Heart right ventricle (tissue), 16 donors: ENCODE results near the gene TDG. TPM values are rescaled to one million over a fixed set of nuclear protein-coding genes. Genes with fewer than 3 reads are reported as not detected.

Source experiments
- ATAC-seq, 8 donors: fragments of 200-7000 bp; cut with Tn5 transposase; one replicate each; pipeline ENCODE4 v1.9.1; 2020; ENCODE audit warnings: mild to moderate bottlenecking in 8 of 8, moderate library complexity in 8 of 8, moderate number of reproducible peaks in 1 of 8
- DNase-seq, 2 donors: peaks; one replicate each; pipeline ENCODE4 v3.0.0-alpha.2; 2020
- H3K27ac ChIP-seq, 10 donors: fragments of 200-600 bp; sonication (generic) in 2 of 10; one replicate each; pipeline versions ENCODE4 v1.5.0 to v1.8.0; 2020 to 2022; ENCODE audit warnings: mild to moderate bottlenecking in 3 of 10
- H3K27me3 ChIP-seq, 7 donors: fragments of 200-600 bp; one replicate each; pipeline ENCODE4 v1.8.0; 2021 to 2022; ENCODE audit warnings: mild to moderate bottlenecking in 2 of 7
- H3K36me3 ChIP-seq, 9 donors: fragments of 200-600 bp; sonication (generic) in 1 of 9; one replicate each; pipeline versions ENCODE4 v1.5.0 to v1.8.0; 2020 to 2022; ENCODE audit warnings: mild to moderate bottlenecking in 2 of 9
- H3K4me1 ChIP-seq, 9 donors: fragments of 200-600 bp; sonication (generic) in 1 of 9; one replicate each; pipeline versions ENCODE4 v1.5.0 to v1.8.0; 2020 to 2022; ENCODE audit warnings: mild to moderate bottlenecking in 4 of 9
- H3K4me3 ChIP-seq, 10 donors: fragments of 200-600 bp; sonication (generic) in 2 of 10; one replicate each; pipeline versions ENCODE4 v1.5.0 to v1.8.0; 2020 to 2022; ENCODE audit warnings: mild to moderate bottlenecking in 7 of 10, moderate library complexity in 2 of 10
- H3K9me3 ChIP-seq, 11 donors: fragments of 200-600 bp in 10 of 11; sonication (generic) in 2 of 11; one replicate each; pipeline versions ENCODE4 v1.5.0 to v1.8.0; 2013 to 2022; ENCODE audit warnings: mild to moderate bottlenecking in 2 of 11, control low read depth in 1 of 11, moderate library complexity in 1 of 11
- CTCF ChIP-seq, 9 donors: fragments of 200-600 bp; sonication (generic) in 2 of 9; IDR thresholded peaks; one replicate each; pipeline versions ENCODE4 v1.5.0 to v1.8.0; 2021 to 2022; ENCODE audit warnings: antibody characterized with exemption in 9 of 9, mild to moderate bottlenecking in 5 of 9, moderate library complexity in 1 of 9
- WGBS, 2 donors: extraction: QIAGEN DNeasy Blood & Tissue Kit; methylation state at CpG; one replicate each; pipeline ENCODE4 v1.1.7; 2013; ENCODE audit warnings: inconsistent platforms in 1 of 2; 5-methylcytosine and 5-hydroxymethylcytosine counted together
- intact Hi-C, 10 donors: fragments of 100-400 bp; cut with DNase I; formaldehyde crosslinking; loops; one replicate each; pipeline versions ENCODE4 v1.11.1 to v1.14.2; 2022
- polyA plus RNA-seq, 2 donors: library from polyadenylated mRNA; stranded (reverse); fragments of 200-250 nt; gene quantifications; one replicate each; pipeline ENCODE4 v1.2.3, GENCODE V29; 2013
- total RNA-seq, 10 donors: library from RNA; stranded (reverse); fragmentation: NEBNext Ultra II Directional in 3 of 10; extraction: Animal tissue kit (Norgen Biotek cat#: 25700) in 3 of 10; gene quantifications; one replicate each; pipeline versions ENCODE4 v1.2.1 to v1.2.4, GENCODE V29; 2021 to 2023
- donor health status: Arrhythmogenic right ventricular cardiomyopathy.
- donor health status: ischemic (EF 13 %, LVEDD 7.1; RV severe dilation, severe dysfunction).
- donor health status: healthy with polysubstance abuse.
- donor health status: DM: no; HTN: yes; CAD: no.
- donor health status: DM: no; HTN: no; CAD: no.
- donor health status: ischemic (EF 25% LVEDD 6.9; RV normal size, moderate dysfunction).
- donor health status: ischemic (EF 25% LVEDD 5.7; RV mildly dilated, moderate dysfunction).
- donor health status: healthy.
- donor health status: DM: yes; HTN: yes; CAD: no.
- donor health status: Ischemic cardiomyopathy.
- donor health status: ischemic (EF 35%, LVEDD 5.7; RV mildly dilated, moderate dysfunction).
- donor health status: nonischemic (EF 11% LVEDD 7.7; RV severe dilation, severe dysfunction).
- donor health status: DM: yes; HTN: yes; CAD: no.
- donor health status: PGD.
- donor health status: ischemic (EF 29% LVEDD 5.4; RV normal size, mild dysfunction).
- donor health status: nonischemic (EF 23%, LVEDD 6.1; RV moderate dilation, normal function).

TDG gene
- total and polyA plus RNA-seq, 12 donors, result 8.7 to 17.4 (median 11.7) TPM

GRCh38 chr12:103956509-103957027 lies 9.1 kb upstream of the TDG start:
- no peak for TF ChIP-seq CTCF (IDR thresholded peaks at IDR 0.05)
- DNase-seq (no peak), ATAC-seq (peak; percentile 35 to 79 (median 55))
- peaks cover 3 to 36% (median 21%) of the 10 kb centered on the region in 9 donors for H3K4me1 ChIP-seq
- intact Hi-C loops, result loop anchor here in 6 of 10 donors (1.0 to 10.0 kb wide), 7 partner anchors 9 to 148 kb away; partner anchors contain the start of genes HSP90B1 (in 3 of the 6), TDG (in 3 of the 6) and HCFC2 (in 1 of the 6)
- WGBS, 2 donors, result 0% methylated on average over 31 of the region's 31 CpGs
- H3K4me3 ChIP-seq, result peak overlapping the region; percentile 68 to 97 (median 88)
- H3K36me3 ChIP-seq, result peaks cover 0 to 38% (median 22%) of the 10 kb centered on the region in 9 donors
- no peaks in the 10 kb centered on the region for H3K27me3 ChIP-seq
- no peaks in the 10 kb centered on the region for H3K9me3 ChIP-seq
- H3K27ac ChIP-seq, result peak overlapping the region; percentile 86 to 97 (median 95)

GRCh38 chr12:103957865-103958388 lies 7.7 kb upstream of the TDG start:
- WGBS, 2 donors, result 90 to 91% methylated on average over 7 of the region's 7 CpGs
- H3K4me1 ChIP-seq, result peaks cover 3 to 36% (median 21%) of the 10 kb centered on the region in 9 donors
- TF ChIP-seq CTCF (IDR thresholded peaks at IDR 0.05), result no peak
- H3K27me3 ChIP-seq, result no peaks in the 10 kb centered on the region
- DNase-seq (no peak), ATAC-seq (no peak)
- H3K4me3 ChIP-seq, result peak overlapping the region in 9 of 10 donors; percentile 68 to 97 (median 89)
- H3K9me3 ChIP-seq, result no peaks in the 10 kb centered on the region
- peak overlapping the region; percentile 86 to 97 (median 95) for H3K27ac ChIP-seq
- intact Hi-C loops, result loop anchor here in 6 of 10 donors (1.0 to 10.0 kb wide), 7 partner anchors 7 to 147 kb away; partner anchors contain the start of genes HSP90B1 (in 3 of the 6), TDG (in 3 of the 6) and HCFC2 (in 1 of the 6)
- H3K36me3 ChIP-seq, result peaks cover 0 to 25% (median 8%) of the 10 kb centered on the region in 9 donors

DNA sequence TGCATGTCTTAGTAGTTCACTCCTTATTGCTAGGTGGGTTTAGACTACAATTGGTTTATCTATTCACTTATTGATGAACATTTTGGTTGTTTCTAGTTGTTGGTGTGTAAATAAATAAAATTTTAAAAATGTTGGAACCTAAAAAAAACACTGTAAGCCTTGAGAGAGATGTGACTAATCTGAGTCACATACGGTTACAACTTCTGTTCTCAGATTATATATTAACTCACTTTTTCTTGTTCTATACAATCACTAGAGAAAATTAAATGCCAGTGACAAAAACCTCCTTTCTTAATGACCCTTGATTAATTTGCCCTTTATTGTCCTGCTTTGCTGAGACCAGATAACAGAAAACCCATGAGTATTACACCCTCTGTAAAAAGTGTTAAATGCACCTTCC lies 7.1 kb upstream of the TDG start:
- TF ChIP-seq CTCF (IDR thresholded peaks at IDR 0.05), result no peak
- H3K27me3 ChIP-seq, result no peaks in the 10 kb centered on the region
- peaks cover 0 to 18% (median 2%) of the 10 kb centered on the region in 9 donors for H3K36me3 ChIP-seq
- H3K4me1 ChIP-seq, result peaks cover 3 to 38% (median 22%) of the 10 kb centered on the region in 9 donors
- WGBS, 2 donors, result 78 to 86% methylated on average over 1 of the region's 1 CpG
- intact Hi-C loops, result loop anchor here in 3 of 10 donors (10.0 kb wide), 2 partner anchors 136 to 146 kb away; no protein-coding TSS in a partner anchor
- ATAC-seq (no peak), DNase-seq (no peak)
- H3K4me3 ChIP-seq, result no peak overlapping the region
- H3K9me3 ChIP-seq, result no peaks in the 10 kb centered on the region
- H3K27ac ChIP-seq, result peak overlapping the region in 6 of 10 donors; percentile 87 to 97 (median 96)

GRCh38 chr12:103960616-103961227 lies 5.0 kb upstream of the TDG start:
- H3K36me3 ChIP-seq, result no peaks in the 10 kb centered on the region
- H3K9me3 ChIP-seq, result no peaks in the 10 kb centered on the region
- WGBS, 2 donors, result 61 to 62% methylated on average over 7 of the region's 7 CpGs
- intact Hi-C loops, result loop anchor here in 3 of 10 donors (10.0 kb wide), 1 partner anchor 104 kb away; the partner anchor contains the start of gene HCFC2 (in 3 of the 3)
- H3K27ac ChIP-seq, result peak overlapping the region in 1 of 10 donors; percentile 18
- TF ChIP-seq CTCF (IDR thresholded peaks at IDR 0.05), result no peak
- ATAC-seq, result no peak
- H3K4me1 ChIP-seq, result peaks cover 3 to 42% (median 29%) of the 10 kb centered on the region in 9 donors
- H3K4me3 ChIP-seq, result no peak overlapping the region
- no peaks in the 10 kb centered on the region for H3K27me3 ChIP-seq
- DNase-seq, result no peak
